GM21825 (cell line): ENCODE results near the gene PLEKHA4.
"Not testable (repeated sequence)": the region's sequence is repeated elsewhere in the genome, so short reads cannot be mapped to it uniquely, and the experiment has no call there.

Source experiments
- ATAC-seq: cut with Tn5 transposase; IDR thresholded peaks from one replicate; pipeline ENCODE4 v1.9.1; 2021; ENCODE audit warnings: mild to moderate bottlenecking, moderate library complexity; ENCODE audit not compliant: unreplicated experiment

Gene PLEKHA4

DNA sequence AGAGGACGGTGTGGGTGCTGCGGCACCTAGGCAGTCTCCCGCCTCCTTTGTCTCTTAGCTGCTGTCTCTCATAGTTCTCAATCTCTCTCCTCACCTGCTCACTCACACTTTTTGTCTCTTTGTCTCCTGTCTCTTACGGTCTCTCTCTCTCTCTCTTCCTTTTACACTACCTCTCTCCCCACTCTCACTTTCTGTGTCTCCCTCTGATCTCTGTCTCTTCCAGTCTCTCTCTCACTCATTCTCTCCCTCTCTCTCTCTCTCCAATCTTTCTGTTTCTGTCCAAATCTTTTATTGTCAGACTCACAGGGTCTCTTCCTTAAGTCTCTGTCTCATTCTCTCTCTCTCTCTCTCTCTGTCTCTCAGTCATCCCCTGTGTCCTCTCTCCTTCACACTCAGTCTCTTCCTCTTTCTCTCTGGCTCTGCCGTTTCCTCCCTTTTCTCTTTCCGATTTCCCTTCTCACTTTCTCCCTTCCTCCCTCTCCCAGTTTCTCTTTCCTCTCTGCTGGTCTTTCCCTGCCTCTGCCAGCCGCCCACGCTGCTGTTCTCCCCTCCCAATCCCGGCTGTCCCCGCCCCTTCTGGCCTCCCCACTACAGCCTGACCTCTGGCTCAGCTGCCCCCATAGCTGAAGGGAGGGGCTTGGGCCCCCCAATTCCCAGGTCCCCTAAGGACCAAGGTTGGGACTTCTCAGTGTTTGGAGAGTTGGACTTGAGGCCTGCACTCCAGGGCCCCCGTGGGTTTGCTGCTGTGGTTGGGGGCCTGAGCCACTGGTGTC, at the start of gene PLEKHA4:
TSS of gene PLEKHA4 (minus strand) at position 504 of the 773 bp plus-strand sequence. CDS start 997 bp downstream, outside the sequence.
- no peak for ATAC-seq

DNA sequence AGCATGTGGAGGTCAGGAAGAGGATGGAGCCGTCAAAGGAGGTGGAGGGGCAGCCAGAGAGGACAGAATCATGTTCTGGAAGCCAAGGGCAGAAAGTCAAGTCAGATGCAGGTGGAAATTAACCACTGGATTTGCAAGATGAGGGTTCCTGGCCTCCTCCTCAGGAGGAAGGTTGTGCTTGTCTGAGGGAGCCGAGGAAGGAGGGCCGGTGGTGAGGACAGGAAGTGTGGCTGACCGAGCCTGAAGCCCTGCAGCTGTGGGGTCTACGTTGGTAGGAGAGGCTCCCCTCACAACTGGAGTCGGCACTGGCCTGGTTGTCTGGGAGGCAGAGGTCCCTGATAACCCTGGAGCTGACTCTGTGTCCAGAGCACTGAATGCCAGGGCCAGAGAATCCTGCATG, 49.7 kb upstream of the PLEKHA4 start:
- ATAC-seq = no peak

DNA sequence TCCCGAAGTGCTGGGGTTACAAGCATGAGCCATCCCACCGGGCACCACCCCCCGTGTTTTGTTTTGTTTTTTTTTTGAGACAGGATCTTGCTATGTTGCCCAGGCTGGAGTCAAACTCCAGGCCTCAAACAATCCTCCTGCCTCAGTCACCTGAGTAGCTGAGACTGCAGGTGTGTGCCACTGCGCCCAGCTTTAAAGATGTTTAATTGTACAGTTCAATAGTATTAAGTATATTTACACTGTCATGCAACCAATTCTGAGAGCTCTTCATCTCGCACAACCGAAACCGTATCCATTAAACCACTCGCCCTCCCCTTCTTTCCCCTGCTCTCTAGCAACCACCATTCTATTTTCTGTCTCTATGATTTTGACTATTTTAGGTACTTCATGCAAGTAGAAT, 47.3 kb upstream of the PLEKHA4 start:
- ATAC-seq = no peak

DNA sequence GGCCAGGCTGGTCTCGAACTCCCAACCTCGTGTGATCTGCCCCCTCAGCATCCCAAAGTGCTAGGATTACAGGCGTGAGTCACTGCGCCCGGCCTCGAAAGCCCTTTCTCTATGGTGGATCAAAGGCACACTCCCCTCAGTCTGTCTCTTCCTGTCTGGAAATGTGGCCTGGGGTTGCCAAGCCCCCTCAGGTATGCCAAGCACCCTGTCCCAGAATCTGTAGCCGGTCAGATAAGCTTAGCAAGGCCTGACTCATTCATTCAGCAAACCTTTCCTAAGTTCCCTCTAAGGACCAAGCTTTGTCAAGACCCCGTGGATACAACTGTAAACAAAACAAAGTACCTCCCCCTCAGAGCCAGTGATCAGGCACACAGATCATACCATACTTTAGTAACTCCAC, 45.8 kb upstream of the PLEKHA4 start:
- ATAC-seq = no peak

DNA sequence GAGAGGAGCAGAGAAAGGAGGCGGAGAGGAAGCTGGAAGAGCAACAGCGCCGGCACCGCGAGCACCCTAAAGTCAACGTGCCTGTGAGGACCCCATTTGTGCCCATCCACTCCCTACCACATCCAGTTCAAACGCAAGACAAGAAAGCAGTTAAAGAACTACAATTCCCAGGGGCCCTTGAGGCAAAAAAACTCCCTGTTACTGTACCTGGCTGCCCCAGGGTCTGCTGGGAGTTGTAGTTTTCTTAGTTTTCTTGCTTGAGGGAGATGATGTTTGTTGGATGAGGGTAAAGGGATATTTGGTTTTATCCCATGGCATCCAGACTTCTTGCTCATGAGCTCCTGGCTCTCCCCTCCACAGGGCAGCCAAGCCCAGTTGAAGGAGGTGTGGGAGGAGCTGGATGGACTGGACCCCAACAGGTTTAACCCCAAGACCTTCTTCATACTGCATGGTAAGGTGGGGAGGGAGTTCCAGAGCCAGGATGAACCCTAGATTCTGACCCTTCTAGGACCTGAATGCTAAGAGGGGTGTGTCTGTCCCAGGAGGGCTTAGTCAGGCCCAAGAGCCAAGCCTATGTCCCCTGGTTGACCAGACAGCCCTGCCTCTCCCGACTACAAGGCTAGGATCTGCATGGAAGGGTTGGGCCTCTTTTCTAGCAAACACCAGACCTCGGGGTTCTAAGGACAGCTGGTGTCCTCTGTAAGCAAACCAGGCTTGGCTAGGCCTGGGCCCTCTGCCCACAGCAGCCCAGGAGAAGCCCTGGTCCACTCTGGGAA, 44.9 kb upstream of the PLEKHA4 start:
- ATAC-seq = no peak

- no peak for ATAC-seq
Observed at GRCh38 chr19:48910803-48911202, 42.4 kb upstream of the PLEKHA4 start.

- not testable (repeated sequence) for ATAC-seq
Observed at GRCh38 chr19:48909424-48910077, 41.1 kb upstream of the PLEKHA4 start.

DNA sequence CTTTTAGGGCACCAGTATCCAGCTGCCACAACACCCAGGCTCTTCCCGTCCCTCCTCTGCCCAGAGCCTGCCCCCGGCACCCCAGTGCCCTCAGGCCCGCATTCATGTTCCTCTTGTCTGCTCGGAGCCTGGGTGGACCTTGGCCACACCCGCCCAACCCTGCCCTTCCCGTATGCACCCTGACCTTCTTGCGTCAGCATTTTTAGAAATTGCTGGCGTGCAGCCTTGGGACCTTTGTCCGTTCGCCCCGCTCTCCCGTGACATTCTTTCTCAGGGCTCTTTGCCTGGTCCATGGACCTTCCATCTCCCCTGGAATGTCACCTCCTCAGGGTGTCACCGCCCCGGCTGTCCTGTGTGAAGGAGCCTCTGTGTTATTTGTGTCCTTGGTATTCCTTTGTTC, 39.3 kb upstream of the PLEKHA4 start:
- ATAC-seq = no peak

- ATAC-seq = no peak
Observed at GRCh38 chr19:48906324-48906723, 37.9 kb upstream of the PLEKHA4 start.

DNA sequence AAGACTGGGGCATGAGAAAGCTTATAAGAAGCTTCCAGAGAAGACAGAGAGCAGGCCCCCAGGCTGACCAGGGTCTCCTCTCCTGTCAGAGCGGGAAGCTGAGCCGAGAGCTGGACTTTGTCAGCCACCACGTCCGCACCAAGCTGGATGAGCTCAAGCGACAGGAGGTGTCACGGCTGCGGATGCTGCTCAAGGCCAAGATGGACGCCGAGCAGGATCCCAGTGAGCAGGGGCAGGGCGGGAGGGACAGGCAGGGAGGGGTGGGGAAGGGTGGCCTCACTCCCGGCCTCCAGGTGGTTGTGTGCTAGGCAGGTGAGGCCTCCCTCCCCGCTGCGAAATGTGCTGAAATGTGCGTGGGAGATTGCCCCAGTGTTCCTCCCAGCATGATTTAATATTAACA, 37.2 kb upstream of the PLEKHA4 start:
- ATAC-seq = no peak

DNA sequence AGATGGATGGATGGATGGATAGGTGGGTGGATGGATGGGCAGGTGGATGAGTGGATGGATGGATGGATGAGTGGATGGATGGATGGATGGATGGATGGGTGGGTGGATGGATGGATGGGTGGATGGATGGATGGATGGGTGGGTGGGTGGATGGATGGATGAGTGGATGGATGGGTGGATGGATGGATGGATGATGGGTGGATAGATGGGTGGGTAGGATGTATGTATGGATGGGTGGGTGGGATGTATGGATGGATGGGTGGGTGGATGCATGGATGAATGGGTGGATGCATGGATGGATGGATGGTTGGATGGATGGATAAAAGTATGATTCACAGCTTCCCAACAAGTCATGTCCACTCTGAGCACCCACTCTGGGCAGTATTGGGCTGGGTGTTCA, 35.4 kb upstream of the PLEKHA4 start:
- ATAC-seq = not testable (repeated sequence)

GRCh38 chr19:48902291-48902690, 33.9 kb upstream of the PLEKHA4 start:
- not testable (repeated sequence) for ATAC-seq

- no peak for ATAC-seq
Observed at GRCh38 chr19:48900477-48901406, 32.3 kb upstream of the PLEKHA4 start.

GRCh38 chr19:48899781-48900476, 31.5 kb upstream of the PLEKHA4 start, which contains the start of gene NUCB1:
TSS of gene NUCB1 (plus strand) at chr19:48900312. CDS start at chr19:48900797, 485 bp downstream.
- peak; percentile 81 for ATAC-seq

GRCh38 chr19:48899386-48899749, 31.0 kb upstream of the PLEKHA4 start:
- ATAC-seq = not testable (repeated sequence)

GRCh38 chr19:48897181-48897580, 28.8 kb upstream of the PLEKHA4 start:
- no peak for ATAC-seq

- no peak for ATAC-seq
Observed at GRCh38 chr19:48896191-48896720, 27.8 kb upstream of the PLEKHA4 start.

DNA sequence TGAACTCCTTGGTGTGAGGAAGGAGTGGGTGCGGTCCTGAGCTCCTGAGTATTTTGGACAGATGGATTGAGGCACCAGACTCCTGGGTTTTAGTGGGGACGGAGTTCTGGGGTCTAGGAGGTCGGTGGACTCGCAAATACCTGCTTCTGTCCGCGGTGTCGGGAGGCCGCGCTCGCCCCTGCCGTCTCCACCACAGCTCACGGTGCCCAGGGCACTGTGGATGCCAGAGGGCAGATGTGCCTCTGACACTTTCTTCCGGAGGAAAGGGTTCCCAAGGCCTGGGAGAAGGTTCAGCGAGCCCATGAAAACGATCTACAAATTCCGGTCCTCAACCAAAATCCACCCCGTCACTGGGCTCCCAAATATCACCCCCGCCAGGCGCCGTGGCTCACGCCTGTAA, 26.8 kb upstream of the PLEKHA4 start:
- no peak for ATAC-seq

- no peak for ATAC-seq
Observed at GRCh38 chr19:48890551-48890950, 22.1 kb upstream of the PLEKHA4 start.

GRCh38 chr19:48889496-48889895, 21.1 kb upstream of the PLEKHA4 start:
- not testable (repeated sequence) for ATAC-seq
